HG02678 (cell line): ENCODE results near the gene NUAK1.

Experiments
- ATAC-seq: cut with Tn5 transposase; IDR thresholded peaks from one replicate; pipeline ENCODE4 v1.9.1; 2021; ENCODE audit warnings: mild to moderate bottlenecking, moderate library complexity; ENCODE audit not compliant: unreplicated experiment

Gene NUAK1

DNA sequence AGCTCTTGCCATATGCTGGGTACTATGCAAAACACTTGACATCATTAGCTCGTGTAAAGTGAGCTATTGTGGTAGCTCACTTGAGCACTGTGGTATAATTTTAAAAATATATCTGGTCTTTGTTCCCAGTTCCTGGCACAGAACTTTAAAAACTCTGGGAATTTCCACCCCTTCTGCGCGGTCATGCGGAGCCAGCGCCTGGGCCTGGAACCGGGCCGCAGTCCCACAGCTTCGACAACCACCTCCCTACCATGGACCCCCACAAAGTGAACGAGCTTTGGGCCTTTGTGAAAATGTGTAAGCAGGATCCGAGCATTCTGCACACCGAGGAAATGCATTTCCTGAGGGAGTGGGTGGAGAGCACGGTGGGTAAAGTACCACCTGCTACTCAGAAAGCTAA, 123.1 kb downstream of the NUAK1 start:
- no peak for ATAC-seq

DNA sequence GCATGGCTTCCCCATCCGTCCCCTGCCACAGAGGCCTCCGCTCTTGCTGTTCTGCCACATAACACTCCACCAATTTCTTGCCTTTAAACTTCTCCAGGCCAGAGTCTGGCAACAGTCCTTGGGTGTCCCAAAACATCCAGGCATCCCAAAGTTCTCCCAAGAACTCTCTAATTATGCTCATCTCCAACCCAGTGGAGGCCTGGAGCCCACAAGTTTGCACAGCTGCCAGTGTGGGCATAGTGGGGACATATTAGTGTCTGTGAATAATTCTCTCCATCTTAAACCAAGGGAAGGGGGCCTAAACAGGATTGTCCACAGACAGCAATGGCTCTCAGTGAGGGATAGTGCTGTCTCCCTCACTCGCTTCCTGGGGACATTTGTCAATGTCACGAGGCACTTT, 124.8 kb downstream of the NUAK1 start:
- ATAC-seq, result no peak
